LNCaP clone FGC (cell line): ENCODE results near the gene KRTAP12-4.
"Not testable (repeated sequence)": the region's sequence is repeated elsewhere in the genome, so short reads cannot be mapped to it uniquely, and the experiment has no call there.

ENCODE experiments used
- DNase-seq: peaks from one replicate; pipeline ENCODE4 v3.0.0-alpha.2; 2011; ENCODE audit warnings: low read depth
- H3K4me3 ChIP-seq: 2 replicates; pipeline ENCODE4 v1.5.1; 2011; ENCODE audit warnings: mild to moderate bottlenecking, low read depth, low read length, control low read depth
- TF ChIP-seq, protein P1 (sequence below): IDR thresholded peaks from 2 replicates; pipeline ENCODE4 v1.5.1; 2012; ENCODE audit warnings: mild to moderate bottlenecking; ENCODE audit not compliant: control insufficient read depth, insufficient read depth; ENCODE audit errors: extremely low read depth

The KRTAP12-4 gene

DNA sequence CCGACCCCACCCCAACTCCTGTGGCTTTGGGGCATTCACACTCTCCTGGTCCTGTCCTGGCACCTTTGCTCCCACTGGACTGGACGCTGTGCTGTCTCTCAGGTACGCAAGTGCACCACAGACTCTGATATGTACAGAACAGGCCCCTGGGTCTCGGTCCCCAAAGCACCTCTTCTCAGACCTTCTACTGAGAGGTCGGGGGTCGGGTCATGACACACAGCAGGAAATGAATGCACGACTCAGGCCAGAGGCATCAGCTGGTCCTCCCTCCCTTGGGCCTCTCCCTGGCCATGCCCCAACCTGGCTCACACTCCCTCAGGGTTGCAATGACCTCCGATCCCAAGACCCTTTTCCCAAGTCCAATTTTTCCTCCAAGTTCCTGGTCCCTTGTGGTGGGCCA, 40.7 kb upstream of the KRTAP12-4 start:
- TF ChIP-seq, protein P1, sequence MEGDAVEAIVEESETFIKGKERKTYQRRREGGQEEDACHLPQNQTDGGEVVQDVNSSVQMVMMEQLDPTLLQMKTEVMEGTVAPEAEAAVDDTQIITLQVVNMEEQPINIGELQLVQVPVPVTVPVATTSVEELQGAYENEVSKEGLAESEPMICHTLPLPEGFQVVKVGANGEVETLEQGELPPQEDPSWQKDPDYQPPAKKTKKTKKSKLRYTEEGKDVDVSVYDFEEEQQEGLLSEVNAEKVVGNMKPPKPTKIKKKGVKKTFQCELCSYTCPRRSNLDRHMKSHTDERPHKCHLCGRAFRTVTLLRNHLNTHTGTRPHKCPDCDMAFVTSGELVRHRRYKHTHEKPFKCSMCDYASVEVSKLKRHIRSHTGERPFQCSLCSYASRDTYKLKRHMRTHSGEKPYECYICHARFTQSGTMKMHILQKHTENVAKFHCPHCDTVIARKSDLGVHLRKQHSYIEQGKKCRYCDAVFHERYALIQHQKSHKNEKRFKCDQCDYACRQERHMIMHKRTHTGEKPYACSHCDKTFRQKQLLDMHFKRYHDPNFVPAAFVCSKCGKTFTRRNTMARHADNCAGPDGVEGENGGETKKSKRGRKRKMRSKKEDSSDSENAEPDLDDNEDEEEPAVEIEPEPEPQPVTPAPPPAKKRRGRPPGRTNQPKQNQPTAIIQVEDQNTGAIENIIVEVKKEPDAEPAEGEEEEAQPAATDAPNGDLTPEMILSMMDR: no peak
- DNase-seq: no peak
- H3K4me3 ChIP-seq: no peak overlapping the region

DNA sequence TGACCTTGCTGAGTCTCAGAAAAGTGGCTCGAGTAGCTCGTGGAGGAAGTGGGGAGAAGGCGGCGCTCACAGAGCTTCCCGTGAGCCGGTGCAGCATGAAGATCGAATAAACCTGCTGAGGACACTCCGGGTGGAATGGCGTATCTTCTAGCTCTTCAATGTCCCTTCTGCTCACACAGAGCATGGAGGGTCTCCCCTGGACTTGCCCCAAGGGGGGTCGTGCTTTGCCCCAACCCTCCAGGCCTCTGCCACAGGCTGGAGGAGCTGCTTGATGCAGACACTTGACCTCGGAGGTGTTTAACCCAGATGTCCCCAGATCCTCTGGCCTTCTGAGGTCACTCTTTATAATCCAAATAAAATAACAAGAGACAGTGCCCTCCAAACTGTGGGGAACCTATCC, 40.3 kb upstream of the KRTAP12-4 start:
- TF ChIP-seq, protein P1: no peak
- no peak for DNase-seq
- H3K4me3 ChIP-seq: no peak overlapping the region

DNA sequence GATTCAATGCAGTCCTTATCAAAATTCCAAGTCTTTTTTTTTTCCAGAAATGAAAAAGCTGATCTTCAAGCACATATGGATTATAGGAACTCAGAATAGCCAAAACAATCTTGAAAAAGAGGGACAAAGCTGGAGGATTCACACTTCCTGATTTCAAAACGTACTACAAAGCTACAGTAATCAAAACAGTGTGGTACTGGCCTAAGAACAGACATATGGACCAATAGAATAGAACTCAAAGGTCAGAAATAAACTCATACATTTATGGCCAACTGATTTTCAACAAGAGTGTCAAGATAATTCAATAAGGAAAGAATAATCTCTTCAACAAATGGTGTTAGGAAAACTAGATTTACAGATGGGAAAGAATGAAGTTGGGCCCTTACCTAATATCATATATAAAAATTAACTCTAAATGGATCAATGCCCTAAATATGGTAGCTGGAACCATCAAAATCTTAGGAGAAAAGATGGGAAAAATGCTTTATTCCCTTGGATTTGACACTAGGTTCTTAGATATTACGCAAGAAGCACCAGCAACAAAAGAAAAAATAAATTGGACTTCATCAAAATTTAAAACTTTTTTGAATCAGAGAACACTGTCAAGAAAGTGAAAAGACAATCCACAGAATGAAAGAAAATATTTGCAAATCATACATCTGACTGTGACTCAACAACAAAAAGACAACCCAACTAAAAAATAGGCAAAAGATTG, 38.5 kb upstream of the KRTAP12-4 start:
- TF ChIP-seq, protein P1: no peak
- DNase-seq: no peak
- no peak overlapping the region for H3K4me3 ChIP-seq

DNA sequence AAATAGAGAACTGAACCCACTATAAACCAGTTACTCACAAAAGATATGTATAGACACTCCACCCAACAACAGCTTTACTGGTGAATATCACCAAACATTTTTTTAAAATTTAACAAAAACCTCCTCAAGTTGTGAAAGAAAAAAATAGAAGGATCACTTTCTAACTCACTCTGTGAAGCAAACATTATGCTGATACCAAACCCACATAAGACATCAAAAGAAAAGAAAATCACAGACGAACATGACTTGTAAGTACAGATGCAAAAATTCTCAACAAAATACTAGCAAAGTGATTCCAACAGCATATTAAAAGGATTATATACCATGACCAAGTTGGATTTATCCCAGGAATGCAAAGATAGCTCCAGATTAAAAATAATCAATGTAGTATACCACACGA, 37.2 kb upstream of the KRTAP12-4 start:
- H3K4me3 ChIP-seq: no peak overlapping the region
- TF ChIP-seq, protein P1: no peak
- DNase-seq: no peak

DNA sequence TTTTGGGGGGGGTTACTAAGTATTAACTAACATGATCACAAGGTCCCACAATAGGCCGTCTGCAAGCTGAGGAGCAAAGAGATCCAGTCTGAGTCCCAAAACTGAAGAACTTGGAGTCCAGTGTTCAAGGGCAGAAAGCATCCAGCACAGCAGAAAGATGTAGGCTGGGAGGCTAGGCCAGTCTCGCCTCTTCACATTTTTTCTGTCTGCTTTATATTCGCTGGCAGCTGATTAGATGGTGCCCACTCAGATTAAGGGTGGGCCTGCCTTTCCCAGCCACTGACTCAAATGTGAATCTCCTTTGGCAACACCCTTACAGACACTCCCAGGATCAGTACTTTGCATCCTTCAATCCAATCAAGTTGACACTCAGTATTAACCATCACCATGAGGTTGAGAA, 35.3 kb upstream of the KRTAP12-4 start:
- DNase-seq, H3K4me3 ChIP-seq: not testable (repeated sequence)

DNA sequence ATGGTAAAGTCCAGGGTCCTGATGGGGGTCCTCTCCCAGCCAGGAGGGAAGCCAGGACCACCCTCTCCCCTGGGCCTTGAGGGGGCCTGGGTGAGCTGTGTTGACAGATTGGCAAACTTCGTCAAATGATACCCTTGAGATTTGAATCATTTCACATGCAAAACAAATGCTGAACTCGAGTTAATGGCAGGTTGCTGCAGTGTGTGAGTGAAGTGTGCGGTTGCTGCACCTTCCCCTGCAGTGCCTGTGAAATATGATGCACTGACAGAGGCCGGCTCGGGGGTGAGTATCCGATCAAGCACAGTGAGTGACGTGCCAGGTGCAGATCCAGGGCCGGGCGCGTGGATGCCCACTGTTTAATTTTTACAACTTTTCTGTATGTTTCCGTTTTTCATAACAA, 33.2 kb upstream of the KRTAP12-4 start:
- DNase-seq: no peak
- TF ChIP-seq, protein P1: no peak
- no peak overlapping the region for H3K4me3 ChIP-seq

DNA sequence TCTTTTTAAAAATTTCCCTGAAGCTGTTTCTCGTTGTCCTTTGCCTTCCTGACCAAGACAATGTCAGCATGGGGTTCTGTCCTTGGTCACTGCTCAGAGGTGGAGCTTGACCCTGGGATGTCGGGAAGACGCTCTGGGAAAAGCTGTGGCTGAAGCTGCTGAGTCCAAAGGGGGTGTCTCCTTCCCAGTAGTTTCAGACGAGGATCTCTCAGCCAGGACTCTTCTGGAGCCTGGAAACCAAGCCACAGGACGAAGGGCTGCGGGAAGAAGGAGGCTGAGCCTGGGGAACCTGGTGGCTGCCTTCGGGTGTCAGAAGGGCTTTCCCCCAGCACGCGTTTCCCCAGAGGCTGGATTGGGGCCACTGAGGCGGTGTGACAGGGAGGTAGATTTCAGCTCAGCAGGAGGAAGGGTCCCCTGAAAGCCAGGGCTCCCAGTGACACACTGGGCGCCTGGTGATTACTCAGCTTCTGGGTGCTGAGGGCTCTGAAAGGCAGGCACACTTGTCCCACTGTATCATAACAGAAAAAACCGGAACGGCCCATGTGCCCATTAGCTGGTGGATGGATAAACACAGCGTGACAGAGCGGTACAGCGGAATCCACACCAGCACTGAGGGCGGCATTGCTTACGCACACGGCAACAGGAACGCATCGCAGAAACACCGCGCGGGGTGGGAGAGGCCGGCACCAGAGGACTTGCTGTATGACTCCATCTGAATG, 32.5 kb upstream of the KRTAP12-4 start:
- no peak overlapping the region for H3K4me3 ChIP-seq
- TF ChIP-seq, protein P1: no peak
- no peak for DNase-seq
